ENCODE data around the gene HDAC4. TPM values are rescaled to one million over a fixed set of nuclear protein-coding genes. Genes with fewer than 3 reads are reported as not detected.

Gene HDAC4
- total RNA-seq, 1 donor from 2014 or later: 11.8 TPM

DNA sequence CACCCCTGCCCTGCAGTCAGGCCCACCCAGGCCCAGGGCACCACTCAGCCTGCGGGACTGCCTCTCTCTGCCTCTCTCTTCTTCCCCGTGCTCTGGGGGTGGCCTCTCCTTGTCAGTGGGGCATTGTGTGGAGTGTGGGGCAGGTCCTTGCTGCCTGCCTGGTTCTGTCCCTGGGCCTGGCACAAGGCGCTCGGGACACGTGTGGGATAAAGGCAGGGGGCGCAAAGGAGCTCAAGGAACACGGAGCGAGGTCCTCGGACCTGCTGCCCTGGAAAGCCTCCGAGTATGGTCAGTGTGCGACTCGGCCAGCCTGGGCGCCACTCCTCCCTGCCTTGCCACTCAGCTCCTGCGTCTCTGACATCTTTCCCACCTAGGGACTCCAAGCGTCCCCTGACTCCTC, 262.2 kb downstream of the HDAC4 start:
- H3K4me3 Mint-ChIP-seq (ENCODE audit: unreplicated experiment): no peak overlapping the region
- Histone ChIP-seq H3K4me3 (ENCODE audit: insufficient read depth, low read depth, low read length) (no peak overlapping the region), H4K20me1 (ENCODE audit: insufficient read depth, low read length) (no peaks in the 10 kb centered on the region), H3K27ac (ENCODE audit: low read depth, low read length) (no peak overlapping the region), H3K4me2 (ENCODE audit: low read length) (no peak overlapping the region), H3K36me3 (ENCODE audit: insufficient read depth, low read length) (no peaks in the 10 kb centered on the region), H2AFZ (ENCODE audit: low read depth, low read length) (no peak overlapping the region), H3K9ac (ENCODE audit: low read length) (no peak overlapping the region), H3K4me1 (ENCODE audit: insufficient read depth, low read length) (peaks cover 6% of the 10 kb centered on the region), H3K27me3 (ENCODE audit: insufficient read depth, low read length) (no peaks in the 10 kb centered on the region), H3K9me3 (ENCODE audit: insufficient read depth, low read depth, low read length) (no peaks in the 10 kb centered on the region), H3K79me2 (ENCODE audit: insufficient read depth, low read length) (no peaks in the 10 kb centered on the region)
- peaks cover 17% of the 10 kb centered on the region for H3K36me3 Mint-ChIP-seq (ENCODE audit: low read depth, unreplicated experiment)
- no peak for FAIRE-seq
- no peak for DNase-seq (ENCODE audit: low read depth)
- no peak overlapping the region for H3K27ac Mint-ChIP-seq (ENCODE audit: unreplicated experiment)
- H3K9me3 Mint-ChIP-seq (ENCODE audit: unreplicated experiment): no peaks in the 10 kb centered on the region
- H3K27me3 Mint-ChIP-seq (ENCODE audit: low read depth, unreplicated experiment): peaks cover 4% of the 10 kb centered on the region
- no peaks in the 10 kb centered on the region for H3K4me1 Mint-ChIP-seq (ENCODE audit: low read depth, unreplicated experiment)
- TF ChIP-seq EZH2 (IDR thresholded peaks at IDR 0.05; ENCODE audit: insufficient read depth, low read length): no peak
- TF ChIP-seq, protein P1, sequence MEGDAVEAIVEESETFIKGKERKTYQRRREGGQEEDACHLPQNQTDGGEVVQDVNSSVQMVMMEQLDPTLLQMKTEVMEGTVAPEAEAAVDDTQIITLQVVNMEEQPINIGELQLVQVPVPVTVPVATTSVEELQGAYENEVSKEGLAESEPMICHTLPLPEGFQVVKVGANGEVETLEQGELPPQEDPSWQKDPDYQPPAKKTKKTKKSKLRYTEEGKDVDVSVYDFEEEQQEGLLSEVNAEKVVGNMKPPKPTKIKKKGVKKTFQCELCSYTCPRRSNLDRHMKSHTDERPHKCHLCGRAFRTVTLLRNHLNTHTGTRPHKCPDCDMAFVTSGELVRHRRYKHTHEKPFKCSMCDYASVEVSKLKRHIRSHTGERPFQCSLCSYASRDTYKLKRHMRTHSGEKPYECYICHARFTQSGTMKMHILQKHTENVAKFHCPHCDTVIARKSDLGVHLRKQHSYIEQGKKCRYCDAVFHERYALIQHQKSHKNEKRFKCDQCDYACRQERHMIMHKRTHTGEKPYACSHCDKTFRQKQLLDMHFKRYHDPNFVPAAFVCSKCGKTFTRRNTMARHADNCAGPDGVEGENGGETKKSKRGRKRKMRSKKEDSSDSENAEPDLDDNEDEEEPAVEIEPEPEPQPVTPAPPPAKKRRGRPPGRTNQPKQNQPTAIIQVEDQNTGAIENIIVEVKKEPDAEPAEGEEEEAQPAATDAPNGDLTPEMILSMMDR (IDR thresholded peaks at IDR 0.05; ENCODE audit: insufficient read depth, low read depth, low read length): no peak

DNA sequence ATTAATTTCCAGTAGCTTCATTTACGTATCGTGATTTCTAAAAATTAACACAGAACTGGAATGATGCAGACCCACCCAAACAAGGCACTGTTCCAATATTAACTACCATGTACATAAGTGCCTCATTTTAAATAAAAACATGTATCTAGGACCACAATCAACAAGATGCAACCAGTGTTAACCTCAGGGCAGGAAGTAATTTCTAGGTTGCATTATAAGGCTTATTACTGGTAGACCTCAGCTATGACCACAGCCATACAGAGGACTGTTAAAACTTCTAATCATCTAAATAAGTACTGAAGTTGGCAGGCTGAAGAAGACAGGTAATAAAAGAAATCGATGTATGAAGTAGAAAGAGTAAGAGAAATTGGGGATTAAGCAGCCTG, 262.9 kb downstream of the HDAC4 start:
- no peak for TF ChIP-seq EZH2 (IDR thresholded peaks at IDR 0.05; ENCODE audit: insufficient read depth, low read length)
- TF ChIP-seq, protein P1 (IDR thresholded peaks at IDR 0.05; ENCODE audit: insufficient read depth, low read depth, low read length): no peak
- H3K27ac ChIP-seq (ENCODE audit: low read depth, low read length): no peak overlapping the region
- H3K27ac Mint-ChIP-seq (ENCODE audit: unreplicated experiment): no peak overlapping the region
- no peak overlapping the region for H2AFZ ChIP-seq (ENCODE audit: low read depth, low read length)
- DNase-seq (ENCODE audit: low read depth) (no peak), FAIRE-seq (no peak)
- H3K4me1 Mint-ChIP-seq (ENCODE audit: low read depth, unreplicated experiment): no peaks in the 10 kb centered on the region
- H3K4me3 Mint-ChIP-seq (ENCODE audit: unreplicated experiment): no peak overlapping the region
- no peaks in the 10 kb centered on the region for H3K9me3 ChIP-seq (ENCODE audit: insufficient read depth, low read depth, low read length)
- H3K36me3 ChIP-seq (ENCODE audit: insufficient read depth, low read length): no peaks in the 10 kb centered on the region
- peaks cover 19% of the 10 kb centered on the region for H3K36me3 Mint-ChIP-seq (ENCODE audit: low read depth, unreplicated experiment)
- no peaks in the 10 kb centered on the region for H4K20me1 ChIP-seq (ENCODE audit: insufficient read depth, low read length)
- no peak overlapping the region for H3K4me2 ChIP-seq (ENCODE audit: low read length)
- no peaks in the 10 kb centered on the region for H3K9me3 Mint-ChIP-seq (ENCODE audit: unreplicated experiment)
- no peaks in the 10 kb centered on the region for H3K27me3 ChIP-seq (ENCODE audit: insufficient read depth, low read length)
- H3K4me1 ChIP-seq (ENCODE audit: insufficient read depth, low read length): peaks cover 6% of the 10 kb centered on the region
- H3K27me3 Mint-ChIP-seq (ENCODE audit: low read depth, unreplicated experiment): peaks cover 4% of the 10 kb centered on the region
- no peaks in the 10 kb centered on the region for H3K79me2 ChIP-seq (ENCODE audit: insufficient read depth, low read length)
- H3K4me3 ChIP-seq (ENCODE audit: insufficient read depth, low read depth, low read length): no peak overlapping the region
- H3K9ac ChIP-seq (ENCODE audit: low read length): no peak overlapping the region

DNA sequence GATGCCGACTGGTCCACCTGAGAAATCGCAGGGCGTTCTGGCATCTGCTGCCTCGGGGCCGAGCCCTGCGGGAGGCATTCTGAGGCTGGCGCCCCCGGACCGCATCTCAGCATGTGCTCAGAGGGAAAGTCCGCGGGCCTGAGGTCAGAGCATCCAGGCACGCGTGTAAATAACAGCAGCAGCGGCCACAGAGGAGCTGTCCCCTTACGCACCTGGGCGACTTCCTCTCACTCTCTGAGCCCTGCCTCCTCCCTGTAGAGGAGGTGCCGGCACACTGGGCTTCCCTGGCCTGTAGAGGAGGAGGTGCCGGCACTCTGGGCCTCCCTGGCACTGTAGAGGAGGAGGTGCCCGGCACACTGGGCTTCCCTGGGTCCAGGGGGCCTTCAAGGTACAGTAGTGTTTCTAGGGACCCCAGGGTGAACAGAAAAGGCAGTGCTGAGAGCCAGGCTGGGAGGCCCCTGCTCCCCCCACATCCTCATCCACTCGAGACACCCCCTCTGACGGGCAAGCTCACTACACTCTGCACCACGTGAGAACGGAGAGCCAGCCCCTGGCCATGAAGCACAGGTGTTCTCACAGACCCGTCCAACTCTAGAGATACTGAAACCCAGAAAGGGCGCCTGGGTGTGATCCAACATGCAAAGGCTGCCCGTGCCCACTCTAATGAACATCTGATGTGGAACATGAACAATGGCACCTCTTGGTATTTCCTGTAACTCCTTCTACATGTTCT, 263.5 kb downstream of the HDAC4 start:
- Mint-ChIP-seq H3K27ac (ENCODE audit: unreplicated experiment) (no peak overlapping the region), H3K4me1 (ENCODE audit: low read depth, unreplicated experiment) (no peaks in the 10 kb centered on the region), H3K4me3 (ENCODE audit: unreplicated experiment) (no peak overlapping the region), H3K36me3 (ENCODE audit: low read depth, unreplicated experiment) (peaks cover 22% of the 10 kb centered on the region), H3K27me3 (ENCODE audit: low read depth, unreplicated experiment) (peaks cover 3% of the 10 kb centered on the region), H3K9me3 (ENCODE audit: unreplicated experiment) (no peaks in the 10 kb centered on the region)
- H3K79me2 ChIP-seq (ENCODE audit: insufficient read depth, low read length): no peaks in the 10 kb centered on the region
- H3K27ac ChIP-seq (ENCODE audit: low read depth, low read length): no peak overlapping the region
- DNase-seq (ENCODE audit: low read depth): no peak
- TF ChIP-seq, protein P1 (IDR thresholded peaks at IDR 0.05; ENCODE audit: insufficient read depth, low read depth, low read length): no peak
- TF ChIP-seq EZH2 (IDR thresholded peaks at IDR 0.05; ENCODE audit: insufficient read depth, low read length): no peak
- H3K4me2 ChIP-seq (ENCODE audit: low read length): no peak overlapping the region
- H4K20me1 ChIP-seq (ENCODE audit: insufficient read depth, low read length): no peaks in the 10 kb centered on the region
- no peaks in the 10 kb centered on the region for H3K36me3 ChIP-seq (ENCODE audit: insufficient read depth, low read length)
- no peaks in the 10 kb centered on the region for H3K9me3 ChIP-seq (ENCODE audit: insufficient read depth, low read depth, low read length)
- no peaks in the 10 kb centered on the region for H3K27me3 ChIP-seq (ENCODE audit: insufficient read depth, low read length)
- H3K4me1 ChIP-seq (ENCODE audit: insufficient read depth, low read length): peaks cover 6% of the 10 kb centered on the region
- H3K9ac ChIP-seq (ENCODE audit: low read length): no peak overlapping the region
- H2AFZ ChIP-seq (ENCODE audit: low read depth, low read length): no peak overlapping the region
- FAIRE-seq: no peak
- H3K4me3 ChIP-seq (ENCODE audit: insufficient read depth, low read depth, low read length): no peak overlapping the region
